ENCODE measurements around the gene MBD2.

DNA sequence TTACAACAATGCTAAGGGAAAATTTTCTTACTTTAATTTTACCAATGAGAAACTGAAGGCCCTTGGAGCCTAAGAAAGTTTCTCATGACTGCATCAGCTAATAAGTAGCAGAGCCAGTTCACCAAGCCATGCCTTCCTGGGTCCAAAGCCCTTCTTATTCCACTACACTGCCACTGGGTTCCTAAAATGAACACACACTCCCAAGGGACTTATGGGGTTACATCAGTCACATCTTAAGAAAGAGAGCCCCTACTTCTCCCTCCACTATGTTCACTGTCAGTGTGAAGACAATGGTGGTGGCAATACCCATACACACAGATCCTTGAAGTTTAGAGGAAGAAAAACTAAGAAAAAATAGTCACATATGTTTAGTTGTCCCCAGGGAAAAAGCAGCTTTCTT is 20.6 kb downstream of the MBD2 start:
- TF ChIP-seq, protein P1, sequence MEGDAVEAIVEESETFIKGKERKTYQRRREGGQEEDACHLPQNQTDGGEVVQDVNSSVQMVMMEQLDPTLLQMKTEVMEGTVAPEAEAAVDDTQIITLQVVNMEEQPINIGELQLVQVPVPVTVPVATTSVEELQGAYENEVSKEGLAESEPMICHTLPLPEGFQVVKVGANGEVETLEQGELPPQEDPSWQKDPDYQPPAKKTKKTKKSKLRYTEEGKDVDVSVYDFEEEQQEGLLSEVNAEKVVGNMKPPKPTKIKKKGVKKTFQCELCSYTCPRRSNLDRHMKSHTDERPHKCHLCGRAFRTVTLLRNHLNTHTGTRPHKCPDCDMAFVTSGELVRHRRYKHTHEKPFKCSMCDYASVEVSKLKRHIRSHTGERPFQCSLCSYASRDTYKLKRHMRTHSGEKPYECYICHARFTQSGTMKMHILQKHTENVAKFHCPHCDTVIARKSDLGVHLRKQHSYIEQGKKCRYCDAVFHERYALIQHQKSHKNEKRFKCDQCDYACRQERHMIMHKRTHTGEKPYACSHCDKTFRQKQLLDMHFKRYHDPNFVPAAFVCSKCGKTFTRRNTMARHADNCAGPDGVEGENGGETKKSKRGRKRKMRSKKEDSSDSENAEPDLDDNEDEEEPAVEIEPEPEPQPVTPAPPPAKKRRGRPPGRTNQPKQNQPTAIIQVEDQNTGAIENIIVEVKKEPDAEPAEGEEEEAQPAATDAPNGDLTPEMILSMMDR (IDR thresholded peaks at IDR 0.05 in 2 of 3, conservative IDR thresholded peaks at IDR 0.05 in 1 of 3; ENCODE audit: borderline replicate concordance in 1 of 3, insufficient read depth in 1 of 3, low read depth in 2 of 3, low read length in 2 of 3): no peak
- TF ChIP-seq JUND (IDR thresholded peaks at IDR 0.05) (no peak), YY1 (IDR thresholded peaks at IDR 0.05; ENCODE audit: extremely low read depth, insufficient replicate concordance, low read depth, low read length) (no peak)

All from HCT116 (cell line).